ENCODE measurements around the gene PLPPR1. TPM values are rescaled to one million over a fixed set of nuclear protein-coding genes. Genes with fewer than 3 reads are reported as not detected.

The PLPPR1 gene
- polyA plus RNA-seq, 1 donor from 2014 or later = 157 TPM

DNA sequence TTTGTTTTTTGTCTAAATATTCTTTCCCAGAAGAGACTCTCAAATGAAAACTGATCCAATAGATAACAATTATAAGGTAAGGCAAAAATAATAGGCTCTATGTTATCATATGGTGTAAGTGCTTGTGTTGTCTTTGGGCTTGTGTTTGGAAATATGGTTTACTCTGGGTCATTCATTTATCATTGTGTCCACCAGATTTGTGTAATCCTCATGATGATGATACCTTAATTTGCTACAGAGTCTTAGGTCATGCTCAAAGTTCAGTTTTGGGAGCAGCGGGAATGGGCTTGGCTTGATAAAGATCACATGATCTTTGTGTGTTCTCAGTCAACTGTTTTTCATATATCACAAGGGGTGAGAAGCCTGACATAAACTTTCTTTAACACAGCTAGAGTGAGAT lies 34.2 kb downstream of the PLPPR1 start:
- H3K9ac ChIP-seq (ENCODE audit: low read length) = no peak overlapping the region
- no peaks in the 10 kb centered on the region for H3K9me2 ChIP-seq (ENCODE audit: insufficient read depth, low read length)
- no peaks in the 10 kb centered on the region for H3K36me3 ChIP-seq (ENCODE audit: insufficient read depth, low read length)
- no peaks in the 10 kb centered on the region for H3K79me2 ChIP-seq (replicated peaks; ENCODE audit: insufficient read depth, low read length)
- no peak overlapping the region for H2AFZ ChIP-seq (ENCODE audit: low read depth, low read length)
- H4K20me1 ChIP-seq (ENCODE audit: insufficient read depth) = no peaks in the 10 kb centered on the region
- H3K27ac ChIP-seq (ENCODE audit: low read length) = no peak overlapping the region
- no peak overlapping the region for H3K4me3 ChIP-seq (ENCODE audit: low read length)
- no peaks in the 10 kb centered on the region for H3K27me3 ChIP-seq (ENCODE audit: insufficient read depth, low read depth, low read length)
- no peaks in the 10 kb centered on the region for H3K9me3 ChIP-seq (ENCODE audit: low read length)
- no peaks in the 10 kb centered on the region for H3F3A ChIP-seq (ENCODE audit: insufficient read depth, low read length, poor library complexity, severe bottlenecking)
- H3K4me2 ChIP-seq (ENCODE audit: low read length) = peak overlapping the region; percentile 51
- TF ChIP-seq MXI1 (conservative IDR thresholded peaks at IDR 0.05; ENCODE audit: poor library complexity, severe bottlenecking) = no peak
- no peak for TF ChIP-seq SMC3 (conservative IDR thresholded peaks at IDR 0.05; ENCODE audit: poor library complexity)
- TF ChIP-seq TAF1 (IDR thresholded peaks at IDR 0.05; ENCODE audit: low read depth) = no peak

DNA sequence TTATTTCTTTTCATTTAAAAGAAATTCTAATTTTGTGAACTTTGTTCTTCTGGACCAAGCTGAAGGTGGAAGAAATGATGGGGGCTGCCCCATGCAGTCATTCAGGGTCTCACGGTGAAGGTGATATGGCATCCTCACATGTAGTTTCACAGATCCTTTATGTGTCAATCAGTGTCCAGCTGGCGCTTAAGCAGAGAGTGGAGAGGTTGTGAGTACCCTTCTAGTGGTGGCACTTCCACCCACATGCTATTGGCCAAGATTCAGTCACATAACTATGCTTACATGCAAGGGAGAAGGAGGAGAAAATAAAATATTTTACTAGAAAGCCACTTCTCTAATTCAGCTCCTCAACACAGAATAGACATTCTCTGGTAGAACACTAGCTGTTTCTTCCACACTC lies 34.7 kb downstream of the PLPPR1 start:
- Histone ChIP-seq H3K9ac (ENCODE audit: low read length) (no peak overlapping the region), H3K4me3 (ENCODE audit: low read length) (no peak overlapping the region), H3K36me3 (ENCODE audit: insufficient read depth, low read length) (no peaks in the 10 kb centered on the region), H4K20me1 (ENCODE audit: insufficient read depth) (no peaks in the 10 kb centered on the region), H3K79me2 (replicated peaks; ENCODE audit: insufficient read depth, low read length) (no peaks in the 10 kb centered on the region), H3K27ac (ENCODE audit: low read length) (no peak overlapping the region), H2AFZ (ENCODE audit: low read depth, low read length) (no peak overlapping the region), H3F3A (ENCODE audit: insufficient read depth, low read length, poor library complexity, severe bottlenecking) (no peaks in the 10 kb centered on the region), H3K4me2 (ENCODE audit: low read length) (no peak overlapping the region), H3K9me2 (ENCODE audit: insufficient read depth, low read length) (no peaks in the 10 kb centered on the region), H3K9me3 (ENCODE audit: low read length) (no peaks in the 10 kb centered on the region), H3K27me3 (ENCODE audit: insufficient read depth, low read depth, low read length) (no peaks in the 10 kb centered on the region)
- TF ChIP-seq RAD21 (conservative IDR thresholded peaks at IDR 0.05) (no peak), EZH2 (IDR thresholded peaks at IDR 0.05; ENCODE audit: borderline replicate concordance, insufficient read depth, low read length, poor library complexity, severe bottlenecking) (no peak), TAF1 (IDR thresholded peaks at IDR 0.05; ENCODE audit: low read depth) (no peak), EP300 (conservative IDR thresholded peaks at IDR 0.05; ENCODE audit: poor library complexity, severe bottlenecking) (no peak), POLR2AphosphoS5 (IDR thresholded peaks at IDR 0.05) (no peak), SMC3 (conservative IDR thresholded peaks at IDR 0.05; ENCODE audit: poor library complexity) (no peak), MXI1 (conservative IDR thresholded peaks at IDR 0.05; ENCODE audit: poor library complexity, severe bottlenecking) (no peak)
- TF ChIP-seq, protein P1, sequence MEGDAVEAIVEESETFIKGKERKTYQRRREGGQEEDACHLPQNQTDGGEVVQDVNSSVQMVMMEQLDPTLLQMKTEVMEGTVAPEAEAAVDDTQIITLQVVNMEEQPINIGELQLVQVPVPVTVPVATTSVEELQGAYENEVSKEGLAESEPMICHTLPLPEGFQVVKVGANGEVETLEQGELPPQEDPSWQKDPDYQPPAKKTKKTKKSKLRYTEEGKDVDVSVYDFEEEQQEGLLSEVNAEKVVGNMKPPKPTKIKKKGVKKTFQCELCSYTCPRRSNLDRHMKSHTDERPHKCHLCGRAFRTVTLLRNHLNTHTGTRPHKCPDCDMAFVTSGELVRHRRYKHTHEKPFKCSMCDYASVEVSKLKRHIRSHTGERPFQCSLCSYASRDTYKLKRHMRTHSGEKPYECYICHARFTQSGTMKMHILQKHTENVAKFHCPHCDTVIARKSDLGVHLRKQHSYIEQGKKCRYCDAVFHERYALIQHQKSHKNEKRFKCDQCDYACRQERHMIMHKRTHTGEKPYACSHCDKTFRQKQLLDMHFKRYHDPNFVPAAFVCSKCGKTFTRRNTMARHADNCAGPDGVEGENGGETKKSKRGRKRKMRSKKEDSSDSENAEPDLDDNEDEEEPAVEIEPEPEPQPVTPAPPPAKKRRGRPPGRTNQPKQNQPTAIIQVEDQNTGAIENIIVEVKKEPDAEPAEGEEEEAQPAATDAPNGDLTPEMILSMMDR (IDR thresholded peaks at IDR 0.05; ENCODE audit: poor library complexity, severe bottlenecking) = no peak
- TF ChIP-seq, protein P2, sequence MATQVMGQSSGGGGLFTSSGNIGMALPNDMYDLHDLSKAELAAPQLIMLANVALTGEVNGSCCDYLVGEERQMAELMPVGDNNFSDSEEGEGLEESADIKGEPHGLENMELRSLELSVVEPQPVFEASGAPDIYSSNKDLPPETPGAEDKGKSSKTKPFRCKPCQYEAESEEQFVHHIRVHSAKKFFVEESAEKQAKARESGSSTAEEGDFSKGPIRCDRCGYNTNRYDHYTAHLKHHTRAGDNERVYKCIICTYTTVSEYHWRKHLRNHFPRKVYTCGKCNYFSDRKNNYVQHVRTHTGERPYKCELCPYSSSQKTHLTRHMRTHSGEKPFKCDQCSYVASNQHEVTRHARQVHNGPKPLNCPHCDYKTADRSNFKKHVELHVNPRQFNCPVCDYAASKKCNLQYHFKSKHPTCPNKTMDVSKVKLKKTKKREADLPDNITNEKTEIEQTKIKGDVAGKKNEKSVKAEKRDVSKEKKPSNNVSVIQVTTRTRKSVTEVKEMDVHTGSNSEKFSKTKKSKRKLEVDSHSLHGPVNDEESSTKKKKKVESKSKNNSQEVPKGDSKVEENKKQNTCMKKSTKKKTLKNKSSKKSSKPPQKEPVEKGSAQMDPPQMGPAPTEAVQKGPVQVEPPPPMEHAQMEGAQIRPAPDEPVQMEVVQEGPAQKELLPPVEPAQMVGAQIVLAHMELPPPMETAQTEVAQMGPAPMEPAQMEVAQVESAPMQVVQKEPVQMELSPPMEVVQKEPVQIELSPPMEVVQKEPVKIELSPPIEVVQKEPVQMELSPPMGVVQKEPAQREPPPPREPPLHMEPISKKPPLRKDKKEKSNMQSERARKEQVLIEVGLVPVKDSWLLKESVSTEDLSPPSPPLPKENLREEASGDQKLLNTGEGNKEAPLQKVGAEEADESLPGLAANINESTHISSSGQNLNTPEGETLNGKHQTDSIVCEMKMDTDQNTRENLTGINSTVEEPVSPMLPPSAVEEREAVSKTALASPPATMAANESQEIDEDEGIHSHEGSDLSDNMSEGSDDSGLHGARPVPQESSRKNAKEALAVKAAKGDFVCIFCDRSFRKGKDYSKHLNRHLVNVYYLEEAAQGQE (IDR thresholded peaks at IDR 0.05; ENCODE audit: borderline replicate concordance) = no peak

DNA sequence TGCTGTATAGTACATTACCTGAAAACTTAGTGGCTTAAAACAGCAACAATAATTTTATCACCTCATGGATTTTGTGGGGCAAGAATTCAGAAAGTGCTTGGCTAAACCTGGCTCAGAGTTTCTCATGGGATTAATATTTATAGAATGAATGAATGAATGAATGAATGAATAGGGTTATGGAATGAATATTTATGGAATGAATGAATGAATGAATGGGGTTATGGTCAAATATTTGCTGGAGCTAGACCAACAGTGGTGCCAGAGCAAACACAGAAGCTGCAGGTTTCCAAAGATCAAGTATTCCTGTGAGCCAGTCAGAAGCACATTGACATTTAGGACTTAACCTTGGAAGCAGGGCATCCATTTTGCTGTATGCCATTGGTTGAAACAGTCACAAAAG lies 35.7 kb downstream of the PLPPR1 start:
- H2AFZ ChIP-seq (ENCODE audit: low read depth, low read length) = no peak overlapping the region
- TF ChIP-seq EZH2 (IDR thresholded peaks at IDR 0.05; ENCODE audit: borderline replicate concordance, insufficient read depth, low read length, poor library complexity, severe bottlenecking) = no peak
- TF ChIP-seq TAF1 (IDR thresholded peaks at IDR 0.05; ENCODE audit: low read depth) = no peak
- TF ChIP-seq, protein P1 (IDR thresholded peaks at IDR 0.05; ENCODE audit: poor library complexity, severe bottlenecking) = no peak
- no peak for TF ChIP-seq RAD21 (conservative IDR thresholded peaks at IDR 0.05)
- no peak for TF ChIP-seq POLR2AphosphoS5 (IDR thresholded peaks at IDR 0.05)
- no peak for TF ChIP-seq MXI1 (conservative IDR thresholded peaks at IDR 0.05; ENCODE audit: poor library complexity, severe bottlenecking)
- TF ChIP-seq, protein P2 (IDR thresholded peaks at IDR 0.05; ENCODE audit: borderline replicate concordance) = no peak
- TF ChIP-seq SMC3 (conservative IDR thresholded peaks at IDR 0.05; ENCODE audit: poor library complexity) = no peak
- no peak for TF ChIP-seq EP300 (conservative IDR thresholded peaks at IDR 0.05; ENCODE audit: poor library complexity, severe bottlenecking)

More for the DNA sequence above, 35.7 kb downstream of the PLPPR1 start:
- Histone ChIP-seq H3K27ac (ENCODE audit: low read length) (no peak overlapping the region), H3K9me3 (ENCODE audit: low read length) (no peaks in the 10 kb centered on the region), H3K9me2 (ENCODE audit: insufficient read depth, low read length) (no peaks in the 10 kb centered on the region), H4K20me1 (ENCODE audit: insufficient read depth) (no peaks in the 10 kb centered on the region), H3K4me2 (ENCODE audit: low read length) (no peak overlapping the region), H3K9ac (ENCODE audit: low read length) (no peak overlapping the region), H3K27me3 (ENCODE audit: insufficient read depth, low read depth, low read length) (no peaks in the 10 kb centered on the region), H3F3A (ENCODE audit: insufficient read depth, low read length, poor library complexity, severe bottlenecking) (no peaks in the 10 kb centered on the region), H3K4me3 (ENCODE audit: low read length) (no peak overlapping the region), H3K79me2 (replicated peaks; ENCODE audit: insufficient read depth, low read length) (no peaks in the 10 kb centered on the region), H3K36me3 (ENCODE audit: insufficient read depth, low read length) (no peaks in the 10 kb centered on the region)

Data from neural cell (in vitro differentiated cells).